Measurements from ENCODE around the gene GLIS1.

DNA sequence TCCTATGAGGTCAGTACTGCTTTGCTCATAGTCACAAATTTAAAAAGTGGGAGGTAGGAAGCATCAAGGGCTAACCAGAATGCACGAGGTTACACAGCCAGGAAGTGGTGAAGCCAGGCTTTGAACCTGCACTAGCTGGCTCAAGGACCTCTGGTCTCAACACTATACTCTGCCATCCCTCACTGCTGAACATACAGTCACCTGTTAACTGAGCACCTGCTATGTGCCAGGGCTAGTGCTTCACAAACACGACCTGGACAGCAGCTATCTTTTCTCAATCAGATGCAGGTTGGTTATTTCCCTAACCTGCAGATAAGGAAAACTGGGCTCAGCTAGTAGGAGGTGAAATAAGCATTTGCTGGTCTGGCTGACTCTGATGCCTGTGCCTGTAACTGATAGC, 73.0 kb downstream of the GLIS1 start:
- TF ChIP-seq, protein P1, sequence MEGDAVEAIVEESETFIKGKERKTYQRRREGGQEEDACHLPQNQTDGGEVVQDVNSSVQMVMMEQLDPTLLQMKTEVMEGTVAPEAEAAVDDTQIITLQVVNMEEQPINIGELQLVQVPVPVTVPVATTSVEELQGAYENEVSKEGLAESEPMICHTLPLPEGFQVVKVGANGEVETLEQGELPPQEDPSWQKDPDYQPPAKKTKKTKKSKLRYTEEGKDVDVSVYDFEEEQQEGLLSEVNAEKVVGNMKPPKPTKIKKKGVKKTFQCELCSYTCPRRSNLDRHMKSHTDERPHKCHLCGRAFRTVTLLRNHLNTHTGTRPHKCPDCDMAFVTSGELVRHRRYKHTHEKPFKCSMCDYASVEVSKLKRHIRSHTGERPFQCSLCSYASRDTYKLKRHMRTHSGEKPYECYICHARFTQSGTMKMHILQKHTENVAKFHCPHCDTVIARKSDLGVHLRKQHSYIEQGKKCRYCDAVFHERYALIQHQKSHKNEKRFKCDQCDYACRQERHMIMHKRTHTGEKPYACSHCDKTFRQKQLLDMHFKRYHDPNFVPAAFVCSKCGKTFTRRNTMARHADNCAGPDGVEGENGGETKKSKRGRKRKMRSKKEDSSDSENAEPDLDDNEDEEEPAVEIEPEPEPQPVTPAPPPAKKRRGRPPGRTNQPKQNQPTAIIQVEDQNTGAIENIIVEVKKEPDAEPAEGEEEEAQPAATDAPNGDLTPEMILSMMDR (conservative IDR thresholded peaks at IDR 0.05; ENCODE audit: low read depth, low read length) = no peak
- TF ChIP-seq EZH2 (IDR thresholded peaks at IDR 0.05; ENCODE audit: low read length, unreplicated experiment) (no peak), EZH2phosphoT487 (IDR thresholded peaks at IDR 0.05; ENCODE audit: borderline replicate concordance, low read length) (no peak)
